Stromal cell of bone marrow (primary cell): Measurements from ENCODE around the gene TF.

ENCODE experiments used
- DNase-seq: peaks from one replicate; pipeline ENCODE4 v3.0.0-alpha.2; 2012; ENCODE audit warnings: low read depth

The TF gene

GRCh38 chr3:133747907-133748639, 1.9 kb downstream of the TF start:
- DNase-seq, result no peak

- DNase-seq, result no peak
These were observed 3.5 kb downstream of the TF start for GRCh38 chr3:133749427-133750258.

GRCh38 chr3:133750259-133750656, 4.1 kb downstream of the TF start:
- DNase-seq, result no peak

- no peak for DNase-seq
These were observed 7.0 kb downstream of the TF start for GRCh38 chr3:133753107-133753778.

- no peak for DNase-seq
These were observed 7.6 kb downstream of the TF start for GRCh38 chr3:133753779-133754164.

GRCh38 chr3:133754455-133754854, 8.3 kb downstream of the TF start:
- DNase-seq, result no peak

GRCh38 chr3:133754973-133755828, 9.0 kb downstream of the TF start:
- no peak for DNase-seq

- DNase-seq, result no peak
These were observed 10.8 kb downstream of the TF start for GRCh38 chr3:133756716-133757694.

GRCh38 chr3:133757701-133758567, 11.7 kb downstream of the TF start:
- no peak for DNase-seq

GRCh38 chr3:133758568-133758928, 12.4 kb downstream of the TF start:
- DNase-seq, result no peak

- no peak for DNase-seq
These were observed 13.0 kb downstream of the TF start for GRCh38 chr3:133758964-133759739.

GRCh38 chr3:133759740-133760305, 13.6 kb downstream of the TF start:
- DNase-seq, result no peak

GRCh38 chr3:133760916-133761315, 14.7 kb downstream of the TF start:
- no peak for DNase-seq

- DNase-seq, result no peak
These were observed 15.7 kb downstream of the TF start for GRCh38 chr3:133761605-133762484.

- DNase-seq, result no peak
These were observed 16.3 kb downstream of the TF start for GRCh38 chr3:133762539-133762938.

GRCh38 chr3:133763797-133764683, 17.8 kb downstream of the TF start:
- no peak for DNase-seq

GRCh38 chr3:133765256-133765655, 19.1 kb downstream of the TF start:
- DNase-seq, result no peak
